PC-3 (cell line): ENCODE data around the gene SCAMP3.

Experiments
- CTCF ChIP-seq: fragments of 300-600 bp; sonication (generic); conservative IDR thresholded peaks from 2 replicates; pipeline ENCODE4 v1.5.1; 2017; ENCODE audit warnings: antibody characterized with exemption, low read depth, mild to moderate bottlenecking, low read length
- EZH2 ChIP-seq: fragments of 300-600 bp; sonication (generic); IDR thresholded peaks from one replicate; pipeline ENCODE4 v1.6.1; 2017; ENCODE audit warnings: antibody characterized with exemption, mild to moderate bottlenecking, low read length; ENCODE audit not compliant: unreplicated experiment

GRCh38 chr1:155287987-155288543, 25.9 kb upstream of the SCAMP3 start:
- TF ChIP-seq CTCF (no peak), EZH2 (no peak)
